Activated CD4-positive, alpha-beta memory T cell treated with anti-CD3 and anti-CD28 coated beads for 36 hours (primary cell): Measurements from ENCODE around the gene PFDN1. TPM values are rescaled to one million over a fixed set of nuclear protein-coding genes. Genes with fewer than 3 reads are reported as not detected.
A peak's percentile ranks its signal among the peaks of the same experiment; 100 is the strongest.

Experiments used
- CTCF ChIA-PET: fragments of 350-600 bp; sonication (Branson Sonifier 250); formaldehyde crosslinking; loops from one replicate; lab custom pipeline; 2021; ENCODE audit warnings: antibody characterized with exemption, inconsistent platforms; lab: Charles Lee
- POLR2A ChIA-PET: fragments of 350-600 bp; sonication (Branson Sonifier 250); formaldehyde crosslinking; loops from one replicate; lab custom pipeline; 2021; ENCODE audit warnings: antibody characterized with exemption; lab: Charles Lee
- DNase-seq: peaks from one replicate; pipeline ENCODE4 v3.0.0-alpha.2; 2020
- H3K27ac Mint-ChIP-seq: one replicate; pipeline ENCODE4 v1.8.0; 2021; ENCODE audit warnings: mixed read lengths
- H3K27me3 Mint-ChIP-seq: one replicate; pipeline ENCODE4 v1.8.0; 2021; ENCODE audit warnings: mixed read lengths
- H3K36me3 Mint-ChIP-seq: one replicate; pipeline ENCODE4 v1.8.0; 2021; ENCODE audit warnings: mixed read lengths
- H3K4me1 Mint-ChIP-seq: one replicate; pipeline ENCODE4 v1.8.0; 2021; ENCODE audit warnings: low read depth, mixed read lengths
- H3K4me3 Mint-ChIP-seq: one replicate; pipeline ENCODE4 v1.8.0; 2021; ENCODE audit warnings: mild to moderate bottlenecking, mixed read lengths
- H3K9me3 Mint-ChIP-seq: one replicate; pipeline ENCODE4 v1.8.0; 2021; ENCODE audit warnings: mixed read lengths
- intact Hi-C: fragments of 100-400 bp; cut with micrococcal nuclease; formaldehyde crosslinking; loops from one replicate; pipeline ENCODE4 v1.15.1; 2023
- total RNA-seq, 2 experiments: library from RNA; stranded (reverse); gene quantifications; one replicate each; pipeline ENCODE4 v1.2.3, GENCODE V29; 2021

PFDN1 gene
- total RNA-seq, 2 experiments from 2014 or later: 50.1 to 54.6 TPM

DNA sequence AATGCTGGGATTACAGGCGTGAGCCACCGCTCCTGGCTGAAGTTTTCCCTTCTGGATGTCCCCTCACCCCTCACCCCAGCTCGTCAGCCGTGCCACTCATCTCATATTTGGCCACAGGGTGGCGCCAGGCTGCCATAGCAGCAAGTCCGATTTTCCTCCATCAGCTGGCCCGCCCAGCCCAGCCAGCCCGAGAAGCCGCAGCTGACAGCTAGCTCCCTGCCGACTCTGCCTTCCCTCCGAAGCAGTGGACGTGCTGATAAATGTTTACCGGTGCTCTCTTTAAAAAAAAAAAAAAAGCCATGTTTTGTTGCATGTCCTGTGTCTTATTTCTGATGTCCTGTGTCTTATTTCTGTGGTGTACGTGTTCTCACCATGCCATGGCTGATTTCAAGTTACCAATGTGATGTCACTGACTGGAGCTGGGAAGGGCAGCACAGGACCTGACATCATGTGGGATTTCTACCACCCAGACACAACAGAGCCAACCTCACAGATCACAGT, 58.3 kb downstream of the PFDN1 start:
- H3K9me3 Mint-ChIP-seq: no peaks in the 10 kb centered on the region
- peaks cover 23% of the 10 kb centered on the region for H3K4me1 Mint-ChIP-seq
- ChIA-PET CTCF (interaction anchor here (0.6 to 14.1 kb wide), 42 partner anchors 8 to 481 kb away, joined by 3 to 744 read pairs (median 5); partner anchors contain the start of genes ANKHD1, HBEGF, PFDN1 and SLC4A9), POLR2A (interaction anchor here (0.5 to 0.9 kb wide), 3 partner anchors 17 to 390 kb away, joined by 3 read pairs; no protein-coding TSS in a partner anchor)
- H3K27me3 Mint-ChIP-seq: no peaks in the 10 kb centered on the region
- H3K4me3 Mint-ChIP-seq: no peak overlapping the region
- intact Hi-C loops: loop anchor here (1.0 to 5.0 kb wide), 4 partner anchors 107 to 478 kb away; partner anchors contain the start of gene TMCO6
- DNase-seq: peak; percentile 88
- H3K27ac Mint-ChIP-seq: no peak overlapping the region
- H3K36me3 Mint-ChIP-seq: peaks cover 9% of the 10 kb centered on the region

DNA sequence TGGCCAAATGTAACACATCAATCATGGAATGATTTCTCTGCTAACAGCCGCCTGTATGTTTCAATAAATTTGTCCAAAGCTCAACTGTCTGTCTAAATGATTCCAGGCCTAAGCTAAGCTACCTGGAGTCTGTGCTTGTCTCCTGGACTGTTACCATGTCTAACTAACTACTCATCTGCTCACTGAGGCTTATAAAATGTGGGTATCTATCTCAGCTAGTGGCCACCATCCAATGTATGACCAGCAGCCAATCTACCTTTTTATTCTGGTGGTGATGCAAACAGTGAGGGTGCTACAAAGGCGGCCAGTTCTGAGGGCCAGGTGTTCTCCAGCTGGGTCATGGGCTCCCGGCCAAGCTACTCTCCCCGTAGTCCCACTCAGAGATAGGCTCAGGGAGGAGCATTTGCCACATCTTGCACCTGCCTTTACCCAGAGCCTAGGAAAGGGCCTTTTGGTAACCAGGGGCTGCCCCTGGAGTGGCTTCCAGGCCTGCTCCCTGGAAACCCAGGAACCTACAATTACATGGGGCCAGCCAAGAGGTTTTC, 59.1 kb downstream of the PFDN1 start:
- H3K9me3 Mint-ChIP-seq: no peaks in the 10 kb centered on the region
- POLR2A ChIA-PET: interaction anchor here (0.7 kb wide), 1 partner anchor 391 kb away, joined by 3 read pairs; no protein-coding TSS in a partner anchor
- no peak for DNase-seq
- intact Hi-C loops: loop anchor here (1.0 to 5.0 kb wide), 4 partner anchors 108 to 479 kb away; partner anchors contain the start of gene TMCO6
- H3K4me3 Mint-ChIP-seq: no peak overlapping the region
- H3K36me3 Mint-ChIP-seq: peaks cover 9% of the 10 kb centered on the region
- no peak overlapping the region for H3K27ac Mint-ChIP-seq
- CTCF ChIA-PET: interaction anchor here (0.7 to 14.1 kb wide), 40 partner anchors 7 to 476 kb away, joined by 3 to 744 read pairs (median 5); partner anchors contain the start of genes ANKHD1, HBEGF, PFDN1 and SLC4A9
- H3K4me1 Mint-ChIP-seq: peaks cover 20% of the 10 kb centered on the region
- H3K27me3 Mint-ChIP-seq: no peaks in the 10 kb centered on the region

DNA sequence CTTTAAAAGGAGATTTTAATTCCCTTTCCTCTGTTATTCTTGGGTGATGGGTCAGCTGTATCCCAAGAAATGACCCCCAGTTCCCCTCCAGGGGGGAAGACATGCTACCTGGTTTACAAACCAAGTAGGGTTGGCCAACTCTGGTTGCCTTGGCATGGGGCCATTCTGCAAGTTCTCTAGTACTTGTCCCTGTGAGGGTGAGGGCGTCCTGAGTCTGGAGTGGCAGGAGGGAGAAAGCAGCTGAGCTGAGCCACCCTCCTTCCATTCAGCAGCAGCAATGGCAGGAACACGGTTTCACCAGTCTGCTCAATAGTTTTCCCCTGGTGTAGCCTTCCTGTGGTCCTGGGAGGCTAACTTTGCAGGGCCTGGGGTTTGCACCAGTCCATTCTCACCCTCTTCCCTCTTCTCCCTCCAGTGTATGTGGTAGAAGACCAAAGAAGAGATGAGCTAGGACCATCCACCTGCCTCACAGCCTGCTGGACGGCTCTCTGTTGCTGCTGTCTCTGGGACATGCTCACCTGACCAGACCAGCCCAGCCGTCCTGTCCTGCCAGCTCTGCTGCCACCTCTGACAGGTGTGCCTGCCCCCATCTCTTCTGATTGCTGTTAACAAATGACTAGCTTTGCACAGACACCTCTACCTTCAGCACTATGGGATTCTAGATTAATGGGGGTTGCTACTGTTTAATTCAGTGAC, 59.9 kb downstream of the PFDN1 start:
- no peaks in the 10 kb centered on the region for H3K27me3 Mint-ChIP-seq
- no peaks in the 10 kb centered on the region for H3K9me3 Mint-ChIP-seq
- no peak overlapping the region for H3K27ac Mint-ChIP-seq
- CTCF ChIA-PET: interaction anchor here (0.7 to 14.1 kb wide), 15 partner anchors 10 to 129 kb away, joined by 3 to 744 read pairs (median 10); partner anchors contain the start of genes HBEGF, PFDN1 and SLC4A9
- H3K36me3 Mint-ChIP-seq: peaks cover 9% of the 10 kb centered on the region
- H3K4me1 Mint-ChIP-seq: peaks cover 20% of the 10 kb centered on the region
- DNase-seq: no peak
- intact Hi-C loops: loop anchor here (5.0 kb wide), 2 partner anchors 394 to 479 kb away; partner anchors contain the start of gene TMCO6
- no peak overlapping the region for H3K4me3 Mint-ChIP-seq
- POLR2A ChIA-PET: no interaction called here

DNA sequence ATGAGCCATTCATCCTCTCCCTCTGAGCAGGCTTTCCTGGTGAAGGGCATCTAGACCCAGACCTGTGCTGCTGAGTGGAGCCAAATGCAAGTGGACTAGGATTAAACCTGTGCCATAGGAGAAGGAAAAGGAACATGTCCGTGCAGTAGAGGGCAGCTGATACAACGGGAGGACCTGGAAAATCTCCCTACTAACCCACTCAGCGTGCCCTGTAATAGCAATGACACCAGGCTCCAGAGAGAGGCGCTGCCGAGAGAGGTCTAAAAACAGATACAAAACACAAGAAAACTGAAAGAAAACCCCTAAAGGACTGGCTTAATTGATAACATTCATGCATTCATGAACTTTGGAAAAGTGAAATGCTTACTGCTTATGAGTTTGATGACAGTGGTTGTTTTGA, 60.8 kb downstream of the PFDN1 start:
- Mint-ChIP-seq H3K27ac (no peak overlapping the region), H3K36me3 (peaks cover 9% of the 10 kb centered on the region), H3K4me3 (no peak overlapping the region), H3K27me3 (no peaks in the 10 kb centered on the region), H3K9me3 (no peaks in the 10 kb centered on the region), H3K4me1 (peaks cover 20% of the 10 kb centered on the region)
- ChIA-PET POLR2A (no interaction called here), CTCF (interaction anchor here (1.2 to 14.1 kb wide), 7 partner anchors 12 to 121 kb away, joined by 3 to 744 read pairs (median 20); partner anchors contain the start of genes HBEGF and SLC4A9)
- DNase-seq: no peak
- intact Hi-C loops: loop anchor here (5.0 kb wide), 2 partner anchors 395 to 480 kb away; partner anchors contain the start of gene TMCO6

DNA sequence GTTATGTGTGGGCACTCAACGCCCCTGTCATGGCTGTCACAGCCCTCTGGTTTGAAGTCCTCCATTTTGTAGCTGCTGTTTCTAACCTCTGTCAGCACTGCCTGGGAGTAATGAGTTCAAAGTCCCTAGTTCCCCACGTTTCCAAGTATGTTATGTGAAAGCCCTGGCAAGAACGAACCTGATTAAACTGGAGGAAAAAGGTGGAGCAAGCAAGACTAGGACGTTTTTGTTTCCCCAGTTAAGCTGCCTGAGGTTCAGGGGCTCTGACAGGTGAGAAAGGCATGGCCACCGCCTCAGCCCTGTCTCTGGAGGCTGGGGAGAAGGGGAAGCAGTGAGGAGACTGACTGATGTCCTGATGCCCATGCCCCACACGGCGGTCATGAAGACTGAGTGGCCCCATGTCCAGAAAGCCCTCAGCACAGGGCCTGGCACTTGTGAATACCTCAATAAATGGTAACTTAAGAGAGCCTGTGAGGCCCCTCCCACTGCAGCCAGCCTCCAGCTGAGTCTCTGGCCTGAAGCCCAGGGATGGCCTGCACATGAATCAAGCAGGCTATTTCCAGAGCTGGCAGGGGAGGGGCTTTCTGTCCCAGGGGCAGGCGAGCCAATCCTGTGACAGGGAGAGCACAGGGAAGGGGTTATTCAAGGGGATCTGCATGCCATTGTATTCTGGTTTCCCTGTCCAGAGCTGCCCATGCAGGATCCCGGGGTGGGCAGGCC, 61.8 kb downstream of the PFDN1 start:
- Mint-ChIP-seq H3K27ac (no peak overlapping the region), H3K27me3 (no peaks in the 10 kb centered on the region), H3K4me1 (peaks cover 12% of the 10 kb centered on the region), H3K36me3 (peaks cover 9% of the 10 kb centered on the region), H3K4me3 (no peak overlapping the region), H3K9me3 (no peaks in the 10 kb centered on the region)
- DNase-seq: no peak
- ChIA-PET CTCF (interaction anchor here (0.5 to 14.1 kb wide), 10 partner anchors 13 to 214 kb away, joined by 3 to 744 read pairs (median 8); partner anchors contain the start of genes HBEGF, PFDN1 and SLC4A9), POLR2A (no interaction called here)
- intact Hi-C loops: loop anchor here (1.0 to 5.0 kb wide), 4 partner anchors 110 to 481 kb away; partner anchors contain the start of gene TMCO6

DNA sequence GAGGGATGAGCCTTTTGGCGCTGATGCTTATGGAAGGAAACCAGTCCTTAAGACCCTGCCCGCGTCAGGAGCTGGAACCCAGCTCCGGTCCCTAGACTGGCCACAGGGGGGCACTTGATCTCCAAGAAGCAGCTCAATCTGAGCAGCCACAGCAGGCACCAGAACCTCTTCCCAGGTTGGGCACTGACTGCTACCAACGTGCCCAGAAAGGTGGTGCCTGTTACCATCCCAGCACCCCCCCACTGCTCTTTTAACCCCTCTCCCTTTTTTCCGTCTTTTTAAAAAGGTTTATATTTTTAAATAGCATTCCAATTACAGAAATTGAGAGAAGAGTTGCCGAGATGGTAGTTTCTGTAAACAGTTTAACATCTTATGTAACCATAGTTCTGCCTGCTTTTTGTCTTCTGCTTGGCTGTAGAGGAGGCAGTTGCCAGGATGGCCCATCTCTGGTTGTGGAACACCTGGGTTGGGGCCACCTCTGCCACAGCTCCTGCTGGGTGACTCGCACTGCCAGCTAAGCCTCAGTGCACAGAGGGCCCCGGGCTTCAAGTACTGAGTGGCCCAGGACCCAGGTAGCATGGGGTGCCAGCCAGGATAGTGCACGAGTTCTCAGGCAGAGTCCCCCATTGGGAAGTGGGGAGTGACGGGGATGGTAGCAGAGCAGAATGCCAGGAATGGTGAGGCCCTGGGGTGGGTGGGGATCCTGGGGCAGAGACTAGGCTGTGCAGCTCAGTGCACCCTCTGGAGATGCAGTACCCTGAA, 62.8 kb downstream of the PFDN1 start:
- Mint-ChIP-seq H3K36me3 (peaks cover 7% of the 10 kb centered on the region), H3K27me3 (no peaks in the 10 kb centered on the region), H3K9me3 (no peaks in the 10 kb centered on the region), H3K4me1 (peaks cover 9% of the 10 kb centered on the region), H3K27ac (no peak overlapping the region), H3K4me3 (no peak overlapping the region)
- intact Hi-C loops: loop anchor here (1.0 to 5.0 kb wide), 4 partner anchors 111 to 482 kb away; partner anchors contain the start of gene TMCO6
- POLR2A ChIA-PET: no interaction called here
- peak; percentile 78 for DNase-seq
- CTCF ChIA-PET: interaction anchor here (0.5 to 14.1 kb wide), 33 partner anchors 9 to 683 kb away, joined by 3 to 744 read pairs (median 4); partner anchors contain the start of genes HBEGF, IK, NDUFA2 and PFDN1

DNA sequence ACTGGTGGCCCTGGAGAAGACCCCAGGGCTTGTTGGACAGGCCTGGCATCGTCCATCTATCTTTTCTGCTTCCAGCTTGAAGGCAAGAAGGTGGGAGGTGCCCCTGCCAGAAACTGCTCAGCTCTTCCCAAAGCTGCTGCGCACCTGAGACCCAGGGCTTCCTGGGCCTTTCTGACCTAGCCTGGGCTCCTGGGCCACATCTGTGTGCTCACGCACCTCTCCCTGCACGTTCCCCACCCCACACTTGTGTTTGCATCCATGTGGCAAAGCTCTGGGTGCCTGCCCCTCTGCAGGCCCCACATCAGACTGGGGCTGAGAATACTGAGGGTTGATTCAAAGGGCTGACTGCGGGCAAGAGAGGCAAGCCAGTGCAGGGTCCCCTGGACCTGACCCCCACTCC, 63.4 kb downstream of the PFDN1 start:
- Mint-ChIP-seq H3K36me3 (peaks cover 2% of the 10 kb centered on the region), H3K4me3 (no peak overlapping the region), H3K9me3 (no peaks in the 10 kb centered on the region), H3K27ac (no peak overlapping the region), H3K27me3 (no peaks in the 10 kb centered on the region), H3K4me1 (peaks cover 3% of the 10 kb centered on the region)
- CTCF ChIA-PET: interaction anchor here (0.6 to 14.1 kb wide), 31 partner anchors 8 to 683 kb away, joined by 3 to 744 read pairs (median 4); partner anchors contain the start of genes HBEGF, PFDN1 and SLC4A9
- POLR2A ChIA-PET: no interaction called here
- intact Hi-C loops: no loop called here
- DNase-seq: no peak

DNA sequence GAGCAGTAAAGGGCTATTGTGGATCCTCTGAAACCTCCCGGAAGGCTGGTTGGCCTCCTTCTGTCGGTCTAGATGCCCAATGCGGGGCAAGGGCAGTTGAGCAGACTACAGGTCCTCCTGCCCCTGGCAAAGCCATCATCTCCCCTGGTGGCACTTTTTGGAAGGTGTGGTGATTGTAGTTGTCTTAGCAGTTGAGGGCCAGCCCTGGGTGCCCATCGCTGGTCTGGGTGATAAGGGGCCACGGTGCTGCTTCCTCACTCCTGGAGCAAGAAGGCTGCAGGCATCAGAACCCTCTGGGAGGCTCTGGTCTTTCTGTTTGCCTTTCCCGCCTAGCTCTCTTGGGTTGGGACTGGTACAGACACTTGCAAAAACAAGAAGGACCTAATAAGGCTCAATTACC, 64.1 kb downstream of the PFDN1 start:
- Mint-ChIP-seq H3K27me3 (no peaks in the 10 kb centered on the region), H3K4me3 (no peak overlapping the region), H3K27ac (no peak overlapping the region), H3K36me3 (no peaks in the 10 kb centered on the region), H3K9me3 (no peaks in the 10 kb centered on the region), H3K4me1 (peaks cover 2% of the 10 kb centered on the region)
- ChIA-PET CTCF (interaction anchor here (1.0 to 14.1 kb wide), 8 partner anchors 15 to 125 kb away, joined by 3 to 744 read pairs (median 14); partner anchors contain the start of genes HBEGF, PFDN1 and SLC4A9), POLR2A (no interaction called here)
- no peak for DNase-seq
- intact Hi-C loops: no loop called here

DNA sequence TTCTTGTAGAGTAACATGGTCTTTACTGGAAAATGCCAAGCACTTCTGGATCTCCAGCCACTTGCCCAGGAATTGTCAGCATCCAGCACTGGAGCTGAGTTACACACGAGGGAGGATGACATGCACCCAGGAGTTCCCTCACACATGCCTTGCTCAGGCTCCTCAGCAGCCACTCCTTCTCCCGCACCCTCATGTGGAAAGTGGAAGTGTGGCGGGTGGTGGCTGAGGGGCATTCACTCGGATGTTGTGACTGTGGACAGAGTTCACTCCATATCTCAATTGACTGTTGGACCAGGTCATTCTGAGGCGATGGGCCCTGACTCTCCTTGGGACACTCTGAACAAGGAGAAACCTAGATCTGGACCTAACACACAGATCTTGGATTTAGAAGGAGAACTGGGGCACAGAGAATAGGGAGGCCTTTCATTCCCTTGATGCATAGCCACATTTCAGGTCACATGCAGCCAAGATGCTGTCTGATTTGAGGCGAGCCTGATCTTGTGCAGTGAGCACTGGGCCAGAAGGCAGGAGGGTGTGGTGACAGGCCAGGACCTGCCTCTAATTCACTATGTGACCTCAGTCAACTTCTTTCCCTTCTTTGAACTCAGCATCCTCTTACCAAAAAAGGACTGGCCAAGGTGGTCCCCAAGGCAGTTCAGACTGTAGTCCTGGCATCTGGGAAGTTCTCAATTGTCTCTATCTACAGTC, 65.9 kb downstream of the PFDN1 start:
- CTCF ChIA-PET: interaction anchor here (1.0 to 14.1 kb wide), 8 partner anchors 7 to 399 kb away, joined by 3 to 744 read pairs (median 7); partner anchors contain the start of genes HBEGF and SLC4A9
- POLR2A ChIA-PET: no interaction called here
- no peak overlapping the region for H3K4me3 Mint-ChIP-seq
- no peak overlapping the region for H3K27ac Mint-ChIP-seq
- H3K4me1 Mint-ChIP-seq: peaks cover 2% of the 10 kb centered on the region
- no peaks in the 10 kb centered on the region for H3K27me3 Mint-ChIP-seq
- no peaks in the 10 kb centered on the region for H3K36me3 Mint-ChIP-seq
- intact Hi-C loops: no loop called here
- no peaks in the 10 kb centered on the region for H3K9me3 Mint-ChIP-seq
- no peak for DNase-seq
